ENCODE results near the gene SLC20A1.

DNA sequence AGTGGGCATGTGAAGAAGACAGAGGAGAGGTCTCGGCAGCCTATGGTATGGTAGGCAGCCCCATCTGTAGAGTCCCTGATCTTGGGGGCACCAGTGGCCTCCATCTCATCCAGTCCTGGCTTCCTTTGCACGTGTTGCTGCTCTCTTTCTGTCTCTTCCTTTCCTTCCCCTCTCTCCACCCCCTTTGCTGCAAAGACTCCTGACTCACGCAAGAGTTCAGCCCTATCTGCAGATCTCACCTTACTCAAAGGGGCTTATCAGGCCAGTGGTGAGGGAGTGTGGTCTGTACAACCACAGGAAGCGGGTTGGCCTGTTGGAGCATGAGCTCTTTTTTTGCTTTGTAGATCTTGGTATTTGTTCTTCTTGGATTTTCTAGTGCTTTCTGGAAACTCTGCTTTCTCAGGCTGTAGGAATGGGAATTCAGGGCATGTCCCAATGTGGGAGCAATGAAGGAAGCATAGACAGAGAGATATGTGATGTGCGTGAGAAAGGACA lies 60.5 kb downstream of the SLC20A1 start:
- TF ChIP-seq, protein P1, sequence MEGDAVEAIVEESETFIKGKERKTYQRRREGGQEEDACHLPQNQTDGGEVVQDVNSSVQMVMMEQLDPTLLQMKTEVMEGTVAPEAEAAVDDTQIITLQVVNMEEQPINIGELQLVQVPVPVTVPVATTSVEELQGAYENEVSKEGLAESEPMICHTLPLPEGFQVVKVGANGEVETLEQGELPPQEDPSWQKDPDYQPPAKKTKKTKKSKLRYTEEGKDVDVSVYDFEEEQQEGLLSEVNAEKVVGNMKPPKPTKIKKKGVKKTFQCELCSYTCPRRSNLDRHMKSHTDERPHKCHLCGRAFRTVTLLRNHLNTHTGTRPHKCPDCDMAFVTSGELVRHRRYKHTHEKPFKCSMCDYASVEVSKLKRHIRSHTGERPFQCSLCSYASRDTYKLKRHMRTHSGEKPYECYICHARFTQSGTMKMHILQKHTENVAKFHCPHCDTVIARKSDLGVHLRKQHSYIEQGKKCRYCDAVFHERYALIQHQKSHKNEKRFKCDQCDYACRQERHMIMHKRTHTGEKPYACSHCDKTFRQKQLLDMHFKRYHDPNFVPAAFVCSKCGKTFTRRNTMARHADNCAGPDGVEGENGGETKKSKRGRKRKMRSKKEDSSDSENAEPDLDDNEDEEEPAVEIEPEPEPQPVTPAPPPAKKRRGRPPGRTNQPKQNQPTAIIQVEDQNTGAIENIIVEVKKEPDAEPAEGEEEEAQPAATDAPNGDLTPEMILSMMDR (IDR thresholded peaks at IDR 0.05) = no peak
- no peak for TF ChIP-seq POLR2A (IDR thresholded peaks at IDR 0.05)

Measured in vagina (tissue), 2 donors.